ENCODE data around the gene SEMA5B.

Gene SEMA5B

GRCh38 chr3:123046262-123047061, 18.9 kb upstream of the SEMA5B start:
- no peak for DNase-seq (ENCODE audit: low spot score)

DNA sequence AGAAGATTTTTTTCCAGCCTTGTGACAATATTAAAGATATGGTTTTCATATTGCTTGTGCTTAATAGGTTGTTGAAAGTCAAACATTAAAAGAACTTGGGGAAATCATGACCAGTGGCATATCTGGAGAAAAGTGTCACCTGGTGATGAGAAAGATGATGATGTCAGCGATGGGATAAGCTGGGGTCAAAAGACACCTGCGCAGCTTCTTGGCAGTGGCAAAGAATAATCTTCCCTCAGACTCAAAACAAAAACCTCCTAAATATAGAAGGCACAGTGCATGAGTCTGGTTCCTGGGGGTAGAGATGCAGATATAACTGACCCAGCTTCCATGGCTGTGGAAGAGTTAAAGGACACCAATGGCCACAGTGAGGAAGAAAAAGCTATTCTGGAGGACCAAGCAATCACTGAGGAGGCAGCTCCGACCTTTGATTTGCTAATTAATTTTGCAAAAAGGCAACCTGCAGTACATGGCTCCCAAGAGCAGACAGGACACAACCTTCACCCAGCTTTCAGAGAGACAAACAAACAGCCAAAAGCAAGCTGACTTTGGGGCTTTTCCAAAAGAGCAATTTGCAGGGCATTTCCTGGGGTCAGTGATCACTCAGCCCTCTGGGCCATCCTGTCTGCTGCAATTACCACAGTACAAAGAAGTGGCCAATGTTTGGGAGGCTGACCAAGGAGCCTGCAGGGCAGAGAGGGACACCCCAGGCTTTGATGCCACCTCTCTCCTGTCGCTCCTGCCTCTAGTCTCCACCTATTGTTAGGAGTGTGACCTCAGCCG, 17.6 kb upstream of the SEMA5B start:
- TF ChIP-seq CTCF (IDR thresholded peaks at IDR 0.05; ENCODE audit: extremely low read depth, missing control alignments): no peak
- no peak for DNase-seq (ENCODE audit: low spot score)

More at GRCh38 chr3:123046262-123047061, 18.9 kb upstream of the SEMA5B start:
- no peak for TF ChIP-seq CTCF (IDR thresholded peaks at IDR 0.05; ENCODE audit: extremely low read depth, missing control alignments)

DNA sequence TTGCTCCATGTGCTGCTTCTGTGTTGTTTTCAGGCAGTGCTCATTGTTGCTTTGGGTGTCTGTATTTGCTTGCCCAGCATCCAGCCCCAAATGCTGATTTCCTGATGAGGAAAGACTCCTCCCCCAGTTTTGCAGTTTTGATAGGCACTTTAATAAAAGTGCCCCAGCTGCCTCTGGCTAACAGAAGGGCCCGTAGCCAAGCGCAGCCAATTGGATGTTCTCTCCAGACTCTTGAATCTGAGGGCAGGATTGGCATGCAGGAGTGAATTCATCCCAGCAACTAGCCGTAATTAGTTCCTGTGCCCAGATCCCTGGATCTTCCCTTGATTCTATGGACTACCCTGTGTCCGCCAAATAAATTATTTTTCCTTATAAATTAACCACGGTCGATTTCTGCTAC, 14.8 kb upstream of the SEMA5B start:
- TF ChIP-seq CTCF (IDR thresholded peaks at IDR 0.05; ENCODE audit: extremely low read depth, missing control alignments): no peak
- no peak for DNase-seq (ENCODE audit: low spot score)

DNA sequence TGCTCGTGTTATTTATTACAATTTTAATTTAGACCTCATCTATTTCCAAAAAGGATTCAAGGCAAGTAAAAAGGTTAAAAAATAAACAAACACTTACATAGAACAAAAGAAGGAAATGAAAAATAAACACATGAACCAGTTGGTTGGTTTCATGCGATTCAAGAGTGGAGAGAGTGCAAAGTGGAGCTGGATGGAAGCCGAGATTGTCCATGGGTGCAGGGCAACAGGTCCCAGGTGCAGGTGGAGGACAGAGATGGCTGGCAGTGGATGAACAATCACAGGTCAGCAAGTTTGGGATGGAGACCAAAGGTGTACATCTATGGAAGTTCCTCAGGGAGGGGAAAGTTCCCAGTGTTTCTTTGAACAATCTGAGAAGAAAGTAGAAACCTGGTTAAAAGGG, 11.6 kb upstream of the SEMA5B start:
- DNase-seq (ENCODE audit: low spot score): no peak
- no peak for TF ChIP-seq CTCF (IDR thresholded peaks at IDR 0.05; ENCODE audit: extremely low read depth, missing control alignments)

- no peak for TF ChIP-seq CTCF (IDR thresholded peaks at IDR 0.05; ENCODE audit: extremely low read depth, missing control alignments)
- DNase-seq (ENCODE audit: low spot score): no peak
Measured at GRCh38 chr3:123038751-123039150, 11.2 kb upstream of the SEMA5B start.

DNA sequence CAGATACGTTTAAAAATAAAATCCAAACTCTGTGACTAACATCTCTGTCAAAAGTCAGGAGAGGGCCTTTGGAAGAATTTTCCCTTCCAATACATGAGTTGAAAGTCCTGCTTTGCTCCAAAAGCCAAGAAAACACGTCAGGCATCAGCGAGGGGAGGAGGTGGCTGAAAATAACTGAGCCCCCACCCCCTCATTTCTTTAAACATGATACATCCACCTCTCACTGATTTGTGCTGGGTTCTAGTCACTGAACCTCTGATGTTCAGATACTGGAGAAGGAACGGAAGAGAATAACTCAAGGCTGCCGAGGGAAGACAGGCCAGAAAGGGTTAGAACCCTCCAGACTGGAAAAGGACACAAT, 9.4 kb upstream of the SEMA5B start:
- TF ChIP-seq CTCF (IDR thresholded peaks at IDR 0.05; ENCODE audit: extremely low read depth, missing control alignments): no peak
- no peak for DNase-seq (ENCODE audit: low spot score)

GRCh38 chr3:123036352-123037014, 8.9 kb upstream of the SEMA5B start:
- TF ChIP-seq CTCF (IDR thresholded peaks at IDR 0.05; ENCODE audit: extremely low read depth, missing control alignments): no peak
- no peak for DNase-seq (ENCODE audit: low spot score)

All from GM20000 (cell line).